IMR-90 (cell line): ENCODE results near the gene RAB3C. TPM values are rescaled to one million over a fixed set of nuclear protein-coding genes. Genes with fewer than 3 reads are reported as not detected.

Experiments
- ATAC-seq: fragments of 200-7000 bp; cut with Tn5 transposase; 2 replicates; pipeline ENCODE4 v1.9.1; 2020; ENCODE audit warnings: low read depth, mild to moderate bottlenecking, moderate library complexity
- BruUV-seq: library from RNA; stranded (reverse); fragments of 400-500 nt; replicated peaks from 2 replicates; lab custom pipeline; 2021; lab: Mats Ljungman, UMichigan
- CTCF ChIA-PET: fragments of 300-600 bp; formaldehyde crosslinking; extraction: SDS; loops from one replicate; lab custom pipeline; 2021; ENCODE audit warnings: antibody characterized with exemption; lab: Yijun Ruan, JAX
- POLR2A ChIA-PET: fragments of 300-600 bp; sonication (Branson Sonifier 250); formaldehyde crosslinking; loops from one replicate; lab custom pipeline; 2022; ENCODE audit warnings: antibody characterized with exemption; ENCODE audit not compliant: unreplicated experiment; lab: Charles Lee
- DNase-seq: peaks from one replicate; pipeline ENCODE4 v3.0.0; 2013
- H2AFZ ChIP-seq: replicated peaks from 2 replicates; pipeline ENCODE3; 2013; ENCODE audit warnings: low read length, mild to moderate bottlenecking; ENCODE audit not compliant: poor library complexity
- H2AK5ac ChIP-seq: 2 replicates; pipeline ENCODE4 v1.6.1; 2013; ENCODE audit warnings: low read depth, low read length, inconsistent platforms
- H2AK9ac ChIP-seq: replicated peaks from 2 replicates; pipeline ENCODE3; 2013; ENCODE audit warnings: mild to moderate bottlenecking, low read depth, low read length, moderate library complexity; ENCODE audit not compliant: poor library complexity
- H2BK120ac ChIP-seq: 2 replicates; pipeline ENCODE4 v1.6.1; 2013; ENCODE audit warnings: low read depth, low read length, inconsistent platforms
- H2BK15ac ChIP-seq: 3 replicates; pipeline ENCODE4 v1.6.1; 2013; ENCODE audit warnings: low read depth, low read length, inconsistent platforms
- H2BK20ac ChIP-seq: 2 replicates; pipeline ENCODE4 v1.6.1; 2013; ENCODE audit warnings: low read depth, mild to moderate bottlenecking, inconsistent platforms, low read length, moderate library complexity
- H2BK5ac ChIP-seq: 2 replicates; pipeline ENCODE4 v1.6.1; 2013; ENCODE audit warnings: mild to moderate bottlenecking, low read depth, low read length, inconsistent platforms; ENCODE audit not compliant: poor library complexity, severe bottlenecking
- H3K14ac ChIP-seq: replicated peaks from 2 replicates; pipeline ENCODE4 v1.6.1; 2013; ENCODE audit warnings: low read depth, low read length, inconsistent platforms
- H3K18ac ChIP-seq: 2 replicates; pipeline ENCODE4 v1.6.1; 2013; ENCODE audit warnings: low read depth, low read length, control low read depth
- H3K23ac ChIP-seq: 2 replicates; pipeline ENCODE4 v1.6.1; 2013; ENCODE audit warnings: low read depth, low read length, inconsistent platforms
- H3K27ac ChIP-seq: 2 replicates; pipeline ENCODE4 v1.5.1; 2013; ENCODE audit warnings: mild to moderate bottlenecking, control low read depth, low read length; ENCODE audit not compliant: insufficient read depth
- H3K27me3 ChIP-seq: 2 replicates; pipeline ENCODE4 v1.6.1; 2013; ENCODE audit warnings: low read length; ENCODE audit not compliant: control insufficient read depth, insufficient read depth
- H3K36me3 ChIP-seq: 2 replicates; pipeline ENCODE4 v1.6.1; 2013; ENCODE audit warnings: low read length, mixed read lengths; ENCODE audit not compliant: control insufficient read depth, insufficient read depth
- H3K4ac ChIP-seq: 2 replicates; pipeline ENCODE4 v1.6.1; 2013; ENCODE audit warnings: low read depth, low read length, inconsistent platforms
- H3K4me1 ChIP-seq: 2 replicates; pipeline ENCODE4 v1.6.1; 2013; ENCODE audit warnings: low read length, mixed read lengths; ENCODE audit not compliant: control insufficient read depth, insufficient read depth
- H3K4me2 ChIP-seq: 2 replicates; pipeline ENCODE4 v1.6.1; 2013; ENCODE audit warnings: low read depth, mild to moderate bottlenecking, control low read depth, low read length, moderate library complexity
- H3K4me3 ChIP-seq: 2 replicates; pipeline ENCODE4 v1.5.1; 2013; ENCODE audit warnings: low read depth, mild to moderate bottlenecking, control low read depth, low read length, moderate library complexity; ENCODE audit not compliant: insufficient read depth
- H3K56ac ChIP-seq: 2 replicates; pipeline ENCODE4 v1.6.1; 2013; ENCODE audit warnings: low read length, inconsistent platforms; ENCODE audit not compliant: insufficient read depth; ENCODE audit errors: extremely low read depth
- H3K79me1 ChIP-seq, 2 experiments: 2 replicates each; pipeline ENCODE4 v1.6.1; 2013; ENCODE audit warnings: low read length in 2 of 2, inconsistent platforms in 1 of 2, low read depth in 1 of 2
- H3K9ac ChIP-seq: 2 replicates; pipeline ENCODE4 v1.6.1; 2013; ENCODE audit warnings: low read depth, low read length, control low read depth
- H3K9me1 ChIP-seq: 2 replicates; pipeline ENCODE4 v1.6.1; 2013; ENCODE audit warnings: low read length, inconsistent platforms; ENCODE audit not compliant: insufficient read depth
- H3K9me3 ChIP-seq: 2 replicates; pipeline ENCODE4 v1.6.1; 2013; ENCODE audit warnings: low read length; ENCODE audit not compliant: control insufficient read depth, insufficient read depth
- H4K20me1 ChIP-seq: 2 replicates; pipeline ENCODE4 v1.6.1; 2013; ENCODE audit warnings: low read length, inconsistent platforms; ENCODE audit not compliant: insufficient read depth
- H4K5ac ChIP-seq: 2 replicates; pipeline ENCODE4 v1.6.1; 2013; ENCODE audit warnings: mild to moderate bottlenecking, low read depth, low read length, control low read depth
- H4K8ac ChIP-seq, 2 experiments: 2 replicates each; pipeline ENCODE4 v1.6.1; 2013; ENCODE audit warnings: low read depth in 2 of 2, low read length in 2 of 2, control low read depth in 1 of 2, inconsistent platforms in 1 of 2
- H4K91ac ChIP-seq: 2 replicates; pipeline ENCODE4 v1.6.1; 2013; ENCODE audit warnings: low read depth, low read length, inconsistent platforms; ENCODE audit not compliant: insufficient read depth
- BHLHE40 ChIP-seq: fragments of 150-350 bp; IDR thresholded peaks from 2 replicates; pipeline ENCODE4 v1.6.1; 2016; ENCODE audit warnings: mild to moderate bottlenecking, low read depth, low read length
- CEBPB ChIP-seq: IDR thresholded peaks from 2 replicates; pipeline ENCODE4 v1.6.1; 2012; ENCODE audit warnings: low read depth, low read length, improper control_type of control experiment
- RAD21 ChIP-seq: IDR thresholded peaks from 2 replicates; pipeline ENCODE4 v1.6.1; 2012; ENCODE audit warnings: low read length, improper control_type of control experiment
- RCOR1 ChIP-seq: IDR thresholded peaks from 2 replicates; pipeline ENCODE4 v1.6.1; 2012; ENCODE audit warnings: mild to moderate bottlenecking, low read length, improper control_type of control experiment; ENCODE audit not compliant: insufficient replicate concordance
- RFX5 ChIP-seq: IDR thresholded peaks from 2 replicates; pipeline ENCODE4 v1.8.0; 2012; ENCODE audit warnings: low read depth, mild to moderate bottlenecking, low read length, moderate library complexity
- SMC3 ChIP-seq: fragments of 150-350 bp; IDR thresholded peaks from 2 replicates; pipeline ENCODE4 v1.6.1; 2016; ENCODE audit warnings: low read depth, mild to moderate bottlenecking, antibody characterized with exemption, low read length, moderate library complexity
- WGBS, 2 experiments: methylation state at CpG; one replicate each; pipeline versions ENCODE4 v1.1.5 to v1.1.7; 2013; ENCODE audit warnings: missing lambda C conversion rate in 2 of 2; ENCODE audit not compliant: insufficient read length in 1 of 2; ENCODE audit errors: extremely low coverage in 2 of 2; 5-methylcytosine and 5-hydroxymethylcytosine counted together
- dilution Hi-C: fragments of 300-500 bp; cut with HindIII; formaldehyde crosslinking; loops from one replicate; pipeline ENCODE4 v1.14.3; 2018; ENCODE audit warnings: low sequenced_read_pairs; ENCODE audit not compliant: unreplicated experiment
- in situ Hi-C: fragments of 300-500 bp; cut with MboI; formaldehyde crosslinking; loops from 3 replicates; pipeline ENCODE4 v1.14.3; 2019; ENCODE audit warnings: low sequenced_read_pairs, inconsistent platforms, mixed read lengths
- intact Hi-C: fragments of 100-400 bp; cut with micrococcal nuclease; formaldehyde crosslinking; loops from 2 replicates; pipeline ENCODE4 v1.10.0; 2022
- polyA plus RNA-seq, 3 experiments: library from polyadenylated mRNA; depleted of rRNA; stranded (reverse); fragments of >200 nt; gene quantifications; 2 replicates each; pipeline ENCODE4 v1.2.3, GENCODE V29; 2012; ENCODE audit warnings: low replicate concordance in 1 of 3
- total RNA-seq: library from RNA; depleted of rRNA; stranded (reverse); fragments of >200 nt; gene quantifications from 2 replicates; pipeline ENCODE4 v1.2.3, GENCODE V29; 2012
- TF ChIP-seq, protein P1 (sequence below): conservative IDR thresholded peaks from 2 replicates; pipeline ENCODE4 v1.5.1; 2012; ENCODE audit warnings: mild to moderate bottlenecking, low read depth, low read length, improper control_type of control experiment

RAB3C gene
- total and polyA plus RNA-seq, 2 of the 4 experiments (the other 2 are of a cell fraction), result not detected

DNA sequence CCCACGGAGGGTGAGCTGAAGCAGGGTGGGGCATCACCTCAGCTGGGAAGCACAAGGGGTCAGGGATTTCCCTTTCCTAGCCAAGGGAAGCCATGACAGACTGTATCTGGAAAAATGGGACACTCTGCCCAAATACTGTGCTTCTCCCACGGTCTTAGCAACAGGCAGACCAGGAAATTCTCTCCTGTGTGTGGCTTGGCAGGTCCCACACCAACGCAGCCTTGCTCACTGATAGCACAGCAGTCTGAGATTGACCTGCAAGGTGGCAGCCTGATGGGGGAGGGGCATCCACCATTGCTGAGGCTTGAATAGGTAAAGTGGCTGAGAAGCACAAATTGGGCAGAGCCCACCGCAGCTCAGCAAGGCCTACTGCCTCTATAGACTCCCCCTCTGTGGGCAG, 23.2 kb downstream of the RAB3C start:
- CTCF ChIA-PET, result no interaction called here
- Histone ChIP-seq H3K36me3 (no peaks in the 10 kb centered on the region), H3K4ac (no peak overlapping the region), H2BK20ac (no peak overlapping the region), H3K56ac (no peak overlapping the region), H3K79me1 (no peaks in the 10 kb centered on the region), H3K27ac (no peak overlapping the region), H2AFZ (no peak overlapping the region), H4K8ac (no peak overlapping the region), H4K5ac (no peak overlapping the region), H2AK9ac (no peak overlapping the region), H3K9ac (no peak overlapping the region), H3K4me2 (no peak overlapping the region), H3K9me1 (no peaks in the 10 kb centered on the region), H2BK120ac (no peak overlapping the region), H3K4me3 (no peak overlapping the region), H4K91ac (no peak overlapping the region), H3K14ac (no peak overlapping the region), H3K27me3 (no peaks in the 10 kb centered on the region), H3K18ac (no peak overlapping the region), H2BK5ac (no peak overlapping the region), H3K4me1 (no peaks in the 10 kb centered on the region), H2BK15ac (no peak overlapping the region), H3K9me3 (no peaks in the 10 kb centered on the region), H3K23ac (no peak overlapping the region), H2AK5ac (no peak overlapping the region), H4K20me1 (no peaks in the 10 kb centered on the region)
- intact Hi-C loops (no loop called here), in situ Hi-C loops (no loop called here), dilution Hi-C loops (no loop called here)
- POLR2A ChIA-PET, result no interaction called here
- DNase-seq (no peak), ATAC-seq (no peak)
- WGBS, 2 experiments, result no CpG with 5 or more reads among the region's 4 CpGs
- no peak for TF ChIP-seq SMC3
- no peak for TF ChIP-seq RCOR1
- TF ChIP-seq, protein P1, sequence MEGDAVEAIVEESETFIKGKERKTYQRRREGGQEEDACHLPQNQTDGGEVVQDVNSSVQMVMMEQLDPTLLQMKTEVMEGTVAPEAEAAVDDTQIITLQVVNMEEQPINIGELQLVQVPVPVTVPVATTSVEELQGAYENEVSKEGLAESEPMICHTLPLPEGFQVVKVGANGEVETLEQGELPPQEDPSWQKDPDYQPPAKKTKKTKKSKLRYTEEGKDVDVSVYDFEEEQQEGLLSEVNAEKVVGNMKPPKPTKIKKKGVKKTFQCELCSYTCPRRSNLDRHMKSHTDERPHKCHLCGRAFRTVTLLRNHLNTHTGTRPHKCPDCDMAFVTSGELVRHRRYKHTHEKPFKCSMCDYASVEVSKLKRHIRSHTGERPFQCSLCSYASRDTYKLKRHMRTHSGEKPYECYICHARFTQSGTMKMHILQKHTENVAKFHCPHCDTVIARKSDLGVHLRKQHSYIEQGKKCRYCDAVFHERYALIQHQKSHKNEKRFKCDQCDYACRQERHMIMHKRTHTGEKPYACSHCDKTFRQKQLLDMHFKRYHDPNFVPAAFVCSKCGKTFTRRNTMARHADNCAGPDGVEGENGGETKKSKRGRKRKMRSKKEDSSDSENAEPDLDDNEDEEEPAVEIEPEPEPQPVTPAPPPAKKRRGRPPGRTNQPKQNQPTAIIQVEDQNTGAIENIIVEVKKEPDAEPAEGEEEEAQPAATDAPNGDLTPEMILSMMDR, result no peak
- no peak for TF ChIP-seq RFX5
- TF ChIP-seq CEBPB, result no peak
- TF ChIP-seq RAD21, result no peak
- TF ChIP-seq BHLHE40, result no peak
- no TSS peak for BruUV-seq
